Neural crest cell (in vitro differentiated cells): ENCODE data around the gene CLIC3. TPM values are rescaled to one million over a fixed set of nuclear protein-coding genes. Genes with fewer than 3 reads are reported as not detected.
A peak's percentile ranks its signal among the peaks of the same experiment; 100 is the strongest.
"Not testable (repeated sequence)": the region's sequence is repeated elsewhere in the genome, so short reads cannot be mapped to it uniquely, and the experiment has no call there.

Experiments
- DNase-seq: peaks from one replicate; pipeline ENCODE4 v3.0.0; 2021; ENCODE audit warnings: low read depth, mixed read lengths, low spot score
- H3K27ac Mint-ChIP-seq: one replicate; pipeline ENCODE4 v1.8.0; 2021; ENCODE audit warnings: mild to moderate bottlenecking, mixed read lengths; ENCODE audit not compliant: unreplicated experiment
- H3K27me3 Mint-ChIP-seq: 2 replicates; pipeline ENCODE4 v1.8.0; 2021; ENCODE audit warnings: low read depth, mild to moderate bottlenecking, mixed read lengths
- H3K36me3 Mint-ChIP-seq: 2 replicates; pipeline ENCODE4 v1.8.0; 2021; ENCODE audit warnings: low read depth, mild to moderate bottlenecking, mixed read lengths
- H3K4me1 Mint-ChIP-seq: 2 replicates; pipeline ENCODE4 v1.8.0; 2021; ENCODE audit warnings: mixed read lengths
- H3K4me3 Mint-ChIP-seq: one replicate; pipeline ENCODE4 v1.8.0; 2021; ENCODE audit warnings: mild to moderate bottlenecking, mixed read lengths
- H3K9me3 Mint-ChIP-seq: 2 replicates; pipeline ENCODE4 v1.8.0; 2021; ENCODE audit warnings: mixed read lengths
- total RNA-seq: library from RNA; stranded (reverse); gene quantifications from 2 replicates; pipeline ENCODE4 v1.2.1, GENCODE V29; 2021
- TF ChIP-seq, protein P1 (sequence below): fragments of 200-600 bp; sonication (generic); conservative IDR thresholded peaks from 2 replicates; pipeline ENCODE4 v1.5.0; 2021; ENCODE audit warnings: antibody characterized with exemption, mild to moderate bottlenecking

The CLIC3 gene
- total RNA-seq, 1 donor from 2014 or later, result not detected

DNA sequence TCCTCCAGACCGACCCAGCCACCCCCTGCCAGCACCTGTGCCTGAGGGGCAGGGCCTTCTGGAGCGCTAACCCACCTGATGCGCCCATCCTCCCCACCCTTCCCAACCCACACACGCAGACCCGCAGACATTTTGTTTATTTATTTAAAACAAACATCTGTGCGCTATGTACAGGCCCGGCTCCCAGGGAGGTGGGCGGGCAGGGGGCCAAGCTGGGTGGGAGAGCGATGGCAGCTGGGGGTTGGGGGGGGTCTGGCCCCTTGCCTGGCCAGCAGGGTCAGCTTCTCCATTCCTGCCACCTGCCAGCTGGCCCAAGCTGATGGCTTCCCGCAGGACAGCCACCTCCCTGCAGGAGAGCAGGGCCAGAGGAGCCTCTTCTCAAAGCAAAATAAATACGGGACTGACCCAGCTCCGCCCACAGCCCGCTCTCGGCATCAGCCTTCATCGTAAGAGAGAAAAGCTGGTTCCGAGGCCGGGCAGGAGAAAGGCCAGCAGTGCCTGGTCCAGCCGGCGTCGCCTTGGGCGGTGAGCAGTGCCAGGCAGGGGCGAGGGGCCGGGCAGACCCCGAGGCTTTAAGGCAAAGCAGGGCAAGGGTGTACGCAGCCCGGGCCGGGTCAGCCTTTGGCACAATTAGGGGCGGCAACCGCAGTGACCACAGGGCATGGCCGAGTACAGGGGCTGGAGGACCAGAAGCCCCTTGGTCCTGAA is 10.9 kb upstream of the CLIC3 start:
- Mint-ChIP-seq H3K27me3 (no peaks in the 10 kb centered on the region), H3K4me3 (no peak overlapping the region), H3K9me3 (no peaks in the 10 kb centered on the region), H3K27ac (no peak overlapping the region), H3K36me3 (no peaks in the 10 kb centered on the region), H3K4me1 (no peaks in the 10 kb centered on the region)
- TF ChIP-seq, protein P1, sequence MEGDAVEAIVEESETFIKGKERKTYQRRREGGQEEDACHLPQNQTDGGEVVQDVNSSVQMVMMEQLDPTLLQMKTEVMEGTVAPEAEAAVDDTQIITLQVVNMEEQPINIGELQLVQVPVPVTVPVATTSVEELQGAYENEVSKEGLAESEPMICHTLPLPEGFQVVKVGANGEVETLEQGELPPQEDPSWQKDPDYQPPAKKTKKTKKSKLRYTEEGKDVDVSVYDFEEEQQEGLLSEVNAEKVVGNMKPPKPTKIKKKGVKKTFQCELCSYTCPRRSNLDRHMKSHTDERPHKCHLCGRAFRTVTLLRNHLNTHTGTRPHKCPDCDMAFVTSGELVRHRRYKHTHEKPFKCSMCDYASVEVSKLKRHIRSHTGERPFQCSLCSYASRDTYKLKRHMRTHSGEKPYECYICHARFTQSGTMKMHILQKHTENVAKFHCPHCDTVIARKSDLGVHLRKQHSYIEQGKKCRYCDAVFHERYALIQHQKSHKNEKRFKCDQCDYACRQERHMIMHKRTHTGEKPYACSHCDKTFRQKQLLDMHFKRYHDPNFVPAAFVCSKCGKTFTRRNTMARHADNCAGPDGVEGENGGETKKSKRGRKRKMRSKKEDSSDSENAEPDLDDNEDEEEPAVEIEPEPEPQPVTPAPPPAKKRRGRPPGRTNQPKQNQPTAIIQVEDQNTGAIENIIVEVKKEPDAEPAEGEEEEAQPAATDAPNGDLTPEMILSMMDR, result no peak
- DNase-seq, result no peak

DNA sequence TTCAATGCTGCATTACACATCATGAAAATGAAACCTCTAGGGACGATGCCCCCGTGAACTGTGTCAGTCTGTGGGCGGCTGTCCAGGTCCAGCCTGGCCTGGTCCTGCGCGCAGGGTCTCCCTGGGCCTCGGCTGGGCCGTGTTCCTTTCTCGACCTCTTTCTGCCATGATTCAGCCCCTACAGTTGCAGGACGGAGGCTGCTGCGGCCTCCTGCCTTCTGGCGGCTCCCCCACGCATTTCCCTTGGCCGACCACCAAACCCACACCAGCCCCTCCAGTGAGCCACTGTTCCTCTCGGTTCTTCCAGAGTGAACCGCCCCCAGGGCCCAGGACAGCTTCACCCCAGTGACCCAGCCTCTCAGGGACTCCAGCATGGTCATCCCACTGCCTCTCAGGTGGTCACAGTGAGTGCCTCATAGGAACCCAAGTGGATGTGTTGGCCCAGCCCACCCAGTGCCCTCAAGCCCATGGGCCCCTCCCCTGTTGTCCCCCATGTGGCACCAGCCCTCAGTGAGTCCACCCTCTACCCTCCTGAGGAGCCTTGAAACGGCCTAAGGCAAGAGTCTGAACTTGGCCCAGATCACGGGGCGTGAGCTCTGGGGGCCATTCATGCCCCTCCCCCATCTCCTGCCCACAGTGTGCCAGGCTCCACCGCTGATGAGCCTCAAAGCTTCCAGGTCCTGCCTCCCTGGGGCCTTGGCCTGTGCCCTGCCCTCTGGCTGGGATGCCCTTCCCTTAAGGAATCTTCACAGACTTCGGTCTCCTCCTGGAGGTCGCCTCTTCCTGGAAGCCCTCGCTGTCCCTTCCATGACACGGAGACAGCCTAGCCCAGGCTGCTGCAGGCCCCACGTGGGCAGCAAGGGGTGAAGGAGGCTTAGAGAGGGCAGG is 10.0 kb upstream of the CLIC3 start:
- H3K27me3 Mint-ChIP-seq, result no peaks in the 10 kb centered on the region
- TF ChIP-seq, protein P1, result no peak
- no peak overlapping the region for H3K4me3 Mint-ChIP-seq
- H3K36me3 Mint-ChIP-seq, result no peaks in the 10 kb centered on the region
- DNase-seq, result no peak
- H3K9me3 Mint-ChIP-seq, result no peaks in the 10 kb centered on the region
- H3K4me1 Mint-ChIP-seq, result no peaks in the 10 kb centered on the region
- no peak overlapping the region for H3K27ac Mint-ChIP-seq

DNA sequence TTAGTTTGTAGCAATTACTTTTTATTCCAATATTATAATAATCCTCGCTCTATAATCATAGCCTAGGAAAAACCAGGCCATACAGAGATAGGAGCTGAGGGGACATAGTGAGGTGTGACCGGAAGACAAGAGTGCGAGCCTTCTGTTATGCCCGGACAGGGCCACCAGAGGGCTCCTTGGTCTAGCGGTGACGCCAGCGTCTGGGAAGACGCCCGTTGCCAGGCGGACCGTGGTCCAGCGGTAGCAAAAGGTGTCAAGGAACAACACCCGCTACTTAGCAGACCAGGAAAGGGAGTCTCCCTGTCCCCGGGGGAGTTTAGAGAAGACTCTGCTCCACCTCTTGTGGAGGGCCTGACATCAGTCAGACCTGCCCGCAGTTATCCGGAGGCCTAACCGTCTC is 7.9 kb upstream of the CLIC3 start:
- not testable (repeated sequence) for DNase-seq, H3K27ac Mint-ChIP-seq, H3K27me3 Mint-ChIP-seq, H3K4me1 Mint-ChIP-seq, H3K9me3 Mint-ChIP-seq, H3K36me3 Mint-ChIP-seq, H3K4me3 Mint-ChIP-seq
- TF ChIP-seq, protein P1, result peak; percentile 55

DNA sequence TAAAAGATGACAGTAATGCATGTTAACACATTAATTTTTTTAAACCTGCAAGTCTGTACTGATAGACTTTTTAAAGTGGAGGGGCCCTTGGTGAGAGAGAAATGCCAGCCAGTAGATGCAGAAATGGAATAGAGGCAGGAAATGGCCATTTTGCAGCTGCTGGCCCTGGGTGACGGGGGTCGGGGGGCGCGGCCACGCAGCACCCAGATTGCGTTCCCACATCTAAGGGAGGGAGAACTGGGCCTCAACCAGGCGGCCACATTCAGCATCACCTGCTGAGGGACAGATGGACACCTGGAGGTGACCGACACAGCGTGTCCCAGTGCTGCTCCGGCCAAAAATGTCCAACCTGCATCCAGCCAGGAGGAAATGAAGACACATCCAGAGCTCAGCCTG is 6.3 kb upstream of the CLIC3 start:
- Mint-ChIP-seq H3K36me3 (no peaks in the 10 kb centered on the region), H3K27me3 (peaks cover 4% of the 10 kb centered on the region), H3K9me3 (no peaks in the 10 kb centered on the region), H3K4me1 (peaks cover 6% of the 10 kb centered on the region), H3K4me3 (no peak overlapping the region), H3K27ac (no peak overlapping the region)
- TF ChIP-seq, protein P1, result no peak
- no peak for DNase-seq

DNA sequence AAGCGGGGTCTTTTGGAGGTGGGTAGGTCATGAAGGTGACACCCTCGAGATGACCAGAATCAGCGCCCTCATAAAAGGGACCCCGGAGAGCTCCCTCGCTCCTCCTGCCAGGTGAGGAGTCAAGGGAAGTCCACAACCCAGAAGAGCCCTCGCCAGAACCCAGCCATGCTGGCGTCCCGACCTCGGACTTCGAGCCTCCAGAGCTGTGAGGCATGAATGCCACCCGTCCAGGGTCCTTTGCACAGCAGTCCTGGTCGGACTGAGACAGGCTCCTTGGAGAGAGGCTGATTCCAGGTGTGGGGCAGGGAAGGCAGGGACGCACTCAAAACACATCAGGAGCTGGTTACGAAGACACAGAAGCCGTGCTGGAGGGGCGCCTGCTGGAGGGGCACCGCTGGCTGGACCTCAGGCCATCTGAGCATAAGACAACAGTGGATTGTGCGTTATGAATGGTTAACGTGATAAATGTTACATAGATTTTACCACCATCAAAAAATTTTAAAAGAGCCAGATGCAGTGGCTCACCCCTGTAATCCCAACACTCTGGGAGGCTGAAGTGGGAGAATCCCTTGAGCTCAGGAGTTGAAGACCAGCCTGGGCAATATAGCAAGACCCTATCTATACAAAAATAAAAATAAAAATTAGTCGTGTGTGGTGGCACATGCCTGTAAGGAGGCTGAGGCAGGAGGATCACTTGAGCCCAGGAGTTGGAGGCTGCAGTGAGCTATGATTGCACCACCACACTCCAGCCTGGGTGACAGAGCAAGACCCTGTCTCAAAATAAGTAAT is 5.7 kb upstream of the CLIC3 start:
- TF ChIP-seq, protein P1, result no peak
- Mint-ChIP-seq H3K4me1 (peaks cover 8% of the 10 kb centered on the region), H3K27ac (no peak overlapping the region), H3K9me3 (no peaks in the 10 kb centered on the region), H3K4me3 (no peak overlapping the region), H3K27me3 (peaks cover 8% of the 10 kb centered on the region), H3K36me3 (no peaks in the 10 kb centered on the region)
- DNase-seq, result no peak
